NB4 (cell line): ENCODE results near the gene TAC4.

Source experiments
- POLR2A ChIP-seq: IDR thresholded peaks from 2 replicates; pipeline ENCODE4 v1.6.1; 2011; ENCODE audit warnings: mild to moderate bottlenecking; ENCODE audit not compliant: insufficient read length; ENCODE audit errors: extremely low read depth
- TF ChIP-seq, protein P1 (sequence below): IDR thresholded peaks from one replicate; pipeline ENCODE4 v1.5.1; 2012; ENCODE audit warnings: low read depth, low read length
- TF ChIP-seq, protein P2 (sequence below): IDR thresholded peaks from 2 replicates; pipeline ENCODE4 v1.6.1; 2011; ENCODE audit warnings: low read depth, low read length

DNA sequence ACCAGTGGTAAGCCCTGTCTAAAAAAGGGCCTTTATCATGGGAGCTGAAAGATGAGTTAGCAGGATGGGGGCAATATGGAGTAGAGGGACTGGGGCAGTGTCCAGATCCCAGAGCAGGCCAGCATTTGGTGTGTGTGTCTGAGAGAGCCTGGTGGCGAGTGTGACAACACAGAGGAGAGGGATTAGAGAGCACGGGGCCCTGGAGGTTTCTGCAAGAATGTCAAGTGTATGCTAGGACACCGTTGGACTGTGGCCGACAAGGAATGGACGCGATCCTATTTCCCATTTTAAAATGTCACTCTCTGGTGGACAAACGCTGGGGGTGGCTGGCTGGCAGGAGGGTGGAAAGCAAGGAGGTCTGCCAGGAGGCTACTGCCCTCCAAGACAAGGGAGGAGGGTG, 12.4 kb downstream of the TAC4 start:
- TF ChIP-seq, protein P1, sequence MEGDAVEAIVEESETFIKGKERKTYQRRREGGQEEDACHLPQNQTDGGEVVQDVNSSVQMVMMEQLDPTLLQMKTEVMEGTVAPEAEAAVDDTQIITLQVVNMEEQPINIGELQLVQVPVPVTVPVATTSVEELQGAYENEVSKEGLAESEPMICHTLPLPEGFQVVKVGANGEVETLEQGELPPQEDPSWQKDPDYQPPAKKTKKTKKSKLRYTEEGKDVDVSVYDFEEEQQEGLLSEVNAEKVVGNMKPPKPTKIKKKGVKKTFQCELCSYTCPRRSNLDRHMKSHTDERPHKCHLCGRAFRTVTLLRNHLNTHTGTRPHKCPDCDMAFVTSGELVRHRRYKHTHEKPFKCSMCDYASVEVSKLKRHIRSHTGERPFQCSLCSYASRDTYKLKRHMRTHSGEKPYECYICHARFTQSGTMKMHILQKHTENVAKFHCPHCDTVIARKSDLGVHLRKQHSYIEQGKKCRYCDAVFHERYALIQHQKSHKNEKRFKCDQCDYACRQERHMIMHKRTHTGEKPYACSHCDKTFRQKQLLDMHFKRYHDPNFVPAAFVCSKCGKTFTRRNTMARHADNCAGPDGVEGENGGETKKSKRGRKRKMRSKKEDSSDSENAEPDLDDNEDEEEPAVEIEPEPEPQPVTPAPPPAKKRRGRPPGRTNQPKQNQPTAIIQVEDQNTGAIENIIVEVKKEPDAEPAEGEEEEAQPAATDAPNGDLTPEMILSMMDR: no peak
- no peak for TF ChIP-seq POLR2A
- TF ChIP-seq, protein P2, sequence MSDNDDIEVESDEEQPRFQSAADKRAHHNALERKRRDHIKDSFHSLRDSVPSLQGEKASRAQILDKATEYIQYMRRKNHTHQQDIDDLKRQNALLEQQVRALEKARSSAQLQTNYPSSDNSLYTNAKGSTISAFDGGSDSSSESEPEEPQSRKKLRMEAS: no peak
